Type B pancreatic cell (in vitro differentiated cells): ENCODE results near the gene LCE3B. TPM values are rescaled to one million over a fixed set of nuclear protein-coding genes. Genes with fewer than 3 reads are reported as not detected.
A peak's percentile ranks its signal among the peaks of the same experiment; 100 is the strongest.

Experiments
- DNase-seq: peaks from one replicate; pipeline ENCODE4 v3.0.0; 2021; ENCODE audit warnings: mixed read lengths; ENCODE audit not compliant: unreplicated experiment; ENCODE audit errors: extremely low spot score
- H3K27ac Mint-ChIP-seq: 2 replicates; pipeline ENCODE4 v1.8.0; 2021; ENCODE audit warnings: mild to moderate bottlenecking, mixed read lengths
- H3K27me3 Mint-ChIP-seq: 2 replicates; pipeline ENCODE4 v1.8.0; 2021; ENCODE audit warnings: mixed read lengths
- H3K36me3 Mint-ChIP-seq: 2 replicates; pipeline ENCODE4 v1.8.0; 2021; ENCODE audit warnings: mixed read lengths
- H3K4me1 Mint-ChIP-seq: one replicate; pipeline ENCODE4 v1.8.0; 2021; ENCODE audit warnings: mixed read lengths; ENCODE audit not compliant: unreplicated experiment
- H3K4me3 Mint-ChIP-seq: 2 replicates; pipeline ENCODE4 v1.8.0; 2021; ENCODE audit warnings: mild to moderate bottlenecking, mixed read lengths
- H3K9me3 Mint-ChIP-seq: 2 replicates; pipeline ENCODE4 v1.8.0; 2021; ENCODE audit warnings: mixed read lengths
- CTCF ChIP-seq: fragments of 200-600 bp; sonication (generic); conservative IDR thresholded peaks from 2 replicates; pipeline ENCODE4 v1.5.0; 2021; ENCODE audit warnings: antibody characterized with exemption, mild to moderate bottlenecking
- total RNA-seq: library from RNA; stranded (reverse); gene quantifications from 2 replicates; pipeline ENCODE4 v1.2.1, GENCODE V29; 2021; ENCODE audit warnings: low replicate concordance

LCE3B gene
- total RNA-seq, 1 donor from 2014 or later: not detected

GRCh38 chr1:152643945-152644344 lies 30.3 kb downstream of the LCE3B start:
- Mint-ChIP-seq H3K9me3 (peaks cover 4% of the 10 kb centered on the region), H3K27ac (no peak overlapping the region), H3K4me1 (no peaks in the 10 kb centered on the region), H3K36me3 (no peaks in the 10 kb centered on the region), H3K27me3 (no peaks in the 10 kb centered on the region), H3K4me3 (no peak overlapping the region)
- no peak for DNase-seq
- no peak for TF ChIP-seq CTCF

- TF ChIP-seq CTCF: no peak
- Mint-ChIP-seq H3K36me3 (no peaks in the 10 kb centered on the region), H3K9me3 (peaks cover 4% of the 10 kb centered on the region), H3K4me3 (no peak overlapping the region), H3K4me1 (no peaks in the 10 kb centered on the region), H3K27me3 (no peaks in the 10 kb centered on the region), H3K27ac (no peak overlapping the region)
- DNase-seq: no peak
Observed at GRCh38 chr1:152645146-152645545, 31.5 kb downstream of the LCE3B start.

GRCh38 chr1:152646656-152647055 lies 33.0 kb downstream of the LCE3B start:
- TF ChIP-seq CTCF: no peak
- H3K27ac Mint-ChIP-seq: no peak overlapping the region
- H3K4me3 Mint-ChIP-seq: no peak overlapping the region
- peaks cover 2% of the 10 kb centered on the region for H3K9me3 Mint-ChIP-seq
- DNase-seq: no peak
- no peaks in the 10 kb centered on the region for H3K36me3 Mint-ChIP-seq
- H3K27me3 Mint-ChIP-seq: no peaks in the 10 kb centered on the region
- H3K4me1 Mint-ChIP-seq: no peaks in the 10 kb centered on the region

GRCh38 chr1:152654110-152654509 lies 40.5 kb downstream of the LCE3B start:
- Mint-ChIP-seq H3K9me3 (no peaks in the 10 kb centered on the region), H3K4me3 (no peak overlapping the region), H3K27me3 (no peaks in the 10 kb centered on the region), H3K36me3 (no peaks in the 10 kb centered on the region), H3K27ac (no peak overlapping the region), H3K4me1 (no peaks in the 10 kb centered on the region)
- DNase-seq: no peak
- peak; percentile 60 for TF ChIP-seq CTCF

- DNase-seq: no peak
- Mint-ChIP-seq H3K27ac (no peak overlapping the region), H3K9me3 (no peaks in the 10 kb centered on the region), H3K36me3 (no peaks in the 10 kb centered on the region), H3K4me3 (no peak overlapping the region), H3K4me1 (no peaks in the 10 kb centered on the region), H3K27me3 (no peaks in the 10 kb centered on the region)
- TF ChIP-seq CTCF: no peak
Observed at GRCh38 chr1:152656459-152656858, 42.8 kb downstream of the LCE3B start.

- Mint-ChIP-seq H3K4me3 (no peak overlapping the region), H3K9me3 (no peaks in the 10 kb centered on the region), H3K27me3 (no peaks in the 10 kb centered on the region), H3K4me1 (no peaks in the 10 kb centered on the region), H3K27ac (no peak overlapping the region), H3K36me3 (no peaks in the 10 kb centered on the region)
- DNase-seq: no peak
- TF ChIP-seq CTCF: no peak
Observed at GRCh38 chr1:152657677-152658076, 44.1 kb downstream of the LCE3B start.
